GM13976 (cell line): ENCODE data around the gene DNAI2.

Experiments
- DNase-seq: peaks from one replicate; pipeline ENCODE4 v3.0.0; 2012; ENCODE audit warnings: low spot score
- CTCF ChIP-seq: IDR thresholded peaks from 2 replicates; pipeline ENCODE4 v1.5.1; 2012; ENCODE audit warnings: borderline replicate concordance, mild to moderate bottlenecking; ENCODE audit not compliant: insufficient read depth; ENCODE audit errors: extremely low read depth, missing control alignments, control extremely low read depth
- in situ Hi-C: fragments of 300-500 bp; cut with MboI; formaldehyde crosslinking; loops from one replicate; pipeline ENCODE4 v1.12.0; 2022; ENCODE audit warnings: low sequenced_read_pairs, mixed read lengths, inconsistent platforms; ENCODE audit not compliant: unreplicated experiment

The DNAI2 gene

GRCh38 chr17:74343121-74343520, 69.1 kb downstream of the DNAI2 start:
- no peak for DNase-seq
- no peak for TF ChIP-seq CTCF
- in situ Hi-C loops, result no loop called here

- TF ChIP-seq CTCF, result no peak
- DNase-seq, result no peak
- in situ Hi-C loops, result no loop called here
These were observed 69.7 kb downstream of the DNAI2 start for GRCh38 chr17:74343526-74344284.

GRCh38 chr17:74344658-74345057, 70.6 kb downstream of the DNAI2 start:
- in situ Hi-C loops, result no loop called here
- DNase-seq, result no peak
- no peak for TF ChIP-seq CTCF

- no peak for DNase-seq
These were observed 71.6 kb downstream of the DNAI2 start for GRCh38 chr17:74345433-74346241.

GRCh38 chr17:74347646-74348045, 73.6 kb downstream of the DNAI2 start:
- no peak for DNase-seq
- in situ Hi-C loops, result no loop called here
- no peak for TF ChIP-seq CTCF

More at GRCh38 chr17:74345433-74346241, 71.6 kb downstream of the DNAI2 start:
- in situ Hi-C loops, result no loop called here
- TF ChIP-seq CTCF, result no peak

- TF ChIP-seq CTCF, result no peak
- in situ Hi-C loops, result no loop called here
These were observed 75.1 kb downstream of the DNAI2 start for GRCh38 chr17:74349120-74349519.

More at GRCh38 chr17:74349120-74349519, 75.1 kb downstream of the DNAI2 start:
- DNase-seq, result no peak
